Body of pancreas (tissue), 4 donors: ENCODE measurements around the gene PNMA8C. TPM values are rescaled to one million over a fixed set of nuclear protein-coding genes. Genes with fewer than 3 reads are reported as not detected.

Experiments used
- ATAC-seq: fragments of 150-250 bp; one replicate; pipeline ENCODE4 v1.9.1; 2016
- DNase-seq, 4 donors: peaks; one replicate each; pipeline ENCODE4 v3.0.0-alpha.2; 2019
- H3K27ac ChIP-seq, 4 donors: fragments of 200-600 bp; sonication (generic); 1 replicate in 3 of 4; 2 replicates in 1 of 4; pipeline versions ENCODE4 v1.5.1 to v1.6.1; 2016 to 2019; ENCODE audit warnings: mild to moderate bottlenecking in 1 of 4, mixed read lengths in 1 of 4, moderate library complexity in 1 of 4
- H3K27me3 ChIP-seq, 2 donors: fragments of 200-600 bp; sonication (generic); one replicate each; pipeline ENCODE4 v1.6.0; 2016; ENCODE audit warnings: mild to moderate bottlenecking in 1 of 2
- H3K36me3 ChIP-seq, 2 donors: fragments of 200-600 bp; sonication (generic); replicated peaks in 1 of 2; 2 replicates each; pipeline ENCODE4 v1.5.1; 2016; ENCODE audit warnings: low read depth in 2 of 2; ENCODE audit not compliant: insufficient read depth in 1 of 2
- H3K4me1 ChIP-seq: fragments of 200-600 bp; sonication (generic); one replicate; pipeline ENCODE4 v1.6.0; 2016
- H3K4me3 ChIP-seq, 2 donors: fragments of 200-600 bp; sonication (generic); 1 replicate in 1 of 2; 2 replicates in 1 of 2; pipeline ENCODE4 v1.5.1; 2016 to 2019
- H3K9me3 ChIP-seq, 3 donors: fragments of 200-600 bp; sonication (generic); 1 replicate in 2 of 3; 2 replicates in 1 of 3; pipeline ENCODE4 v1.5.1; 2016
- POLR2A ChIP-seq, 3 donors: fragments of 450-650 bp; IDR thresholded peaks; one replicate each; pipeline ENCODE4 v1.6.1; 2016; ENCODE audit warnings: antibody characterized with exemption in 3 of 3, mild to moderate bottlenecking in 2 of 3
- WGBS, 2 donors: methylation state at CpG; one replicate each; pipeline ENCODE4 v1.1.5; 2017; 5-methylcytosine and 5-hydroxymethylcytosine counted together
- intact Hi-C: fragments of 100-400 bp; cut with DNase I; formaldehyde crosslinking; loops from one replicate; pipeline ENCODE4 v1.15.1; 2023
- total RNA-seq, 2 donors: library from RNA; depleted of rRNA; stranded (reverse); fragments of >200 nt; gene quantifications; one replicate each; pipeline ENCODE4 v1.1.0, GENCODE V29; 2016
- TF ChIP-seq, protein P1 (sequence below), 7 experiments: fragments of 450-650 bp in 4 of 7; fragments of 200-600 bp in 3 of 7; sonication (generic) in 3 of 7; IDR thresholded peaks; one replicate each; pipeline ENCODE4 v1.5.1; 2016 to 2019; ENCODE audit warnings: antibody characterized with exemption in 7 of 7

The PNMA8C gene
- total RNA-seq, 2 donors from 2014 or later, result not detected

DNA sequence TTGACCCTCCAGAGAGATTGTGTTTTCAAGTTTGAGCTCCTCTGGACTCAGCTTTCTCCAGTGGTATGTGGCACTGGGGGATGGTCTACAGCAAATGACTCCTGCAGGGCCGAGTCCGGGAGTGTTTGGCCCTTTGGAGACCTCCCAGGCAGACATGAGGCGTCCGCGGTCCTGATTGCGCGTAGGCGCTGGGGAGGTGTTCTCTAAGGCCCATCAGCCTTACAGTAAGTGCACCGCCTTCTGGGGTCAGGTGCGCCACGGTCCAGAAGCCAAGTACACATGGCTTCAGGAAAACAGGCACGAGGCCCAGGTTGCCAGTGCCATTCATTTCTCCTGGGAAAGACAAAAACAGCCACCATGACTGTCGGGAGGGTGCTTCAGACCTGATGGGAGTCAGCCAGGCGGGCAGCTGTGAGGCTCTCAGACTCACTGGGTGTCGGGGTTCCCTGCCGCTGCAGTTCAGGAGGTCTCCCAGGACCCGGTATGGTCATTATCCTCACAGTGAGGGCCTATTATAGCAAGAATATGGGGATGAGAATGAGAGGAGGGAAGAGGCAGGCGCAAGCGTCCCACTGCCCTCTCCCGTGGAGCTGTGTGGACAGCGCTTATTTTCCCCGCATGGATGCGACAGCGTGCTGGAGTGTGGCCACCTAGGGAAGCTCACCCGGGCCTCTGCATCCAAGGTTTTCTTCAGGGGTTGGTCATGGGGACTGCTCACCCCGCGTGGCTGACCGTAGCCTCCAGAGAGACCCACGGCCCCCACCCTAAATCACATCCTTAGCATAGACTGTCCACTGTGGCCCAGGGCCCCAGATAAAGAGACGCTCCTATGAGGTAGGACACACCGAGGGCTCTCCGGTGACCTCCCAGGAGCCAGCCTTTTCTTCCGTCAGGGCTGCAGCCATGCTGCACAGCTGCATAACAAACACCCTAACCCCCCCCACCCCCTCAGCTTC is 37.2 kb downstream of the PNMA8C start:
- no peak overlapping the region for H3K27ac ChIP-seq
- 86 to 90% methylated on average over 12 to 33 of the region's 33 CpGs for WGBS, 2 donors
- DNase-seq, result peak in 1 of 4 donors; percentile 4

DNA sequence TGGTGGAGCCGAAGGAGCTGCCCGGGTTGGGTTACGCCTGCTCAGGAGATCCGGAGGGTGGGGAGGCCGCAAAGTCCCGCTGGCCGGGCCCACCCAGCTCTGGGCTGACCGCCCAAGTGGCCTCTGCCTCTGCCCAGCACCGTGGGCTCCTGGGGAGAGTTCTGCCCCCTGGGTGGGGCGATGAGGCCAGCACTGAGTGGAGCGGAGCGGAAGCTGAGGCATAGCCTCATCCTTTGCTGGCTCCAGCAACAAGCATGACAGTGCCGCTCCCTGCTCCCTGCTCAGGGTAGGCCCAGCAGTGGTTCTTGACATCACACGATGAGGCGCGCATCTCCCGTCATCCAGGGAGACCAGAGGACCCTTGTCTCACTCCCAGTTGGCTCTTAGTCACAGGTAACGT is 37.9 kb downstream of the PNMA8C start:
- peaks cover 0 to 20% of the 10 kb centered on the region in 2 donors for H3K36me3 ChIP-seq
- WGBS, 2 donors, result 93 to 94% methylated on average over 10 to 18 of the region's 18 CpGs
- H3K9me3 ChIP-seq, result no peaks in the 10 kb centered on the region
- H3K27me3 ChIP-seq, result no peaks in the 10 kb centered on the region
- no peak for DNase-seq
- TF ChIP-seq, protein P1, sequence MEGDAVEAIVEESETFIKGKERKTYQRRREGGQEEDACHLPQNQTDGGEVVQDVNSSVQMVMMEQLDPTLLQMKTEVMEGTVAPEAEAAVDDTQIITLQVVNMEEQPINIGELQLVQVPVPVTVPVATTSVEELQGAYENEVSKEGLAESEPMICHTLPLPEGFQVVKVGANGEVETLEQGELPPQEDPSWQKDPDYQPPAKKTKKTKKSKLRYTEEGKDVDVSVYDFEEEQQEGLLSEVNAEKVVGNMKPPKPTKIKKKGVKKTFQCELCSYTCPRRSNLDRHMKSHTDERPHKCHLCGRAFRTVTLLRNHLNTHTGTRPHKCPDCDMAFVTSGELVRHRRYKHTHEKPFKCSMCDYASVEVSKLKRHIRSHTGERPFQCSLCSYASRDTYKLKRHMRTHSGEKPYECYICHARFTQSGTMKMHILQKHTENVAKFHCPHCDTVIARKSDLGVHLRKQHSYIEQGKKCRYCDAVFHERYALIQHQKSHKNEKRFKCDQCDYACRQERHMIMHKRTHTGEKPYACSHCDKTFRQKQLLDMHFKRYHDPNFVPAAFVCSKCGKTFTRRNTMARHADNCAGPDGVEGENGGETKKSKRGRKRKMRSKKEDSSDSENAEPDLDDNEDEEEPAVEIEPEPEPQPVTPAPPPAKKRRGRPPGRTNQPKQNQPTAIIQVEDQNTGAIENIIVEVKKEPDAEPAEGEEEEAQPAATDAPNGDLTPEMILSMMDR (IDR thresholded peaks at IDR 0.05), result no peak
- TF ChIP-seq POLR2A (IDR thresholded peaks at IDR 0.05), result no peak
- intact Hi-C loops, result loop anchor here (10.0 kb wide), 1 partner anchor 106 kb away; no protein-coding TSS in a partner anchor
- no peak for ATAC-seq
- no peaks in the 10 kb centered on the region for H3K4me1 ChIP-seq
- H3K27ac ChIP-seq, result no peak overlapping the region
- no peak overlapping the region for H3K4me3 ChIP-seq

More for the DNA sequence above, 37.2 kb downstream of the PNMA8C start:
- intact Hi-C loops, result loop anchor here (10.0 kb wide), 1 partner anchor 107 kb away; no protein-coding TSS in a partner anchor
- no peaks in the 10 kb centered on the region for H3K27me3 ChIP-seq
- H3K36me3 ChIP-seq, result peaks cover 0 to 20% of the 10 kb centered on the region in 2 donors
- TF ChIP-seq, protein P1 (IDR thresholded peaks at IDR 0.05), result no peak
- no peak for TF ChIP-seq POLR2A (IDR thresholded peaks at IDR 0.05)
- no peaks in the 10 kb centered on the region for H3K4me1 ChIP-seq
- no peak overlapping the region for H3K4me3 ChIP-seq
- H3K9me3 ChIP-seq, result no peaks in the 10 kb centered on the region
- ATAC-seq, result no peak

DNA sequence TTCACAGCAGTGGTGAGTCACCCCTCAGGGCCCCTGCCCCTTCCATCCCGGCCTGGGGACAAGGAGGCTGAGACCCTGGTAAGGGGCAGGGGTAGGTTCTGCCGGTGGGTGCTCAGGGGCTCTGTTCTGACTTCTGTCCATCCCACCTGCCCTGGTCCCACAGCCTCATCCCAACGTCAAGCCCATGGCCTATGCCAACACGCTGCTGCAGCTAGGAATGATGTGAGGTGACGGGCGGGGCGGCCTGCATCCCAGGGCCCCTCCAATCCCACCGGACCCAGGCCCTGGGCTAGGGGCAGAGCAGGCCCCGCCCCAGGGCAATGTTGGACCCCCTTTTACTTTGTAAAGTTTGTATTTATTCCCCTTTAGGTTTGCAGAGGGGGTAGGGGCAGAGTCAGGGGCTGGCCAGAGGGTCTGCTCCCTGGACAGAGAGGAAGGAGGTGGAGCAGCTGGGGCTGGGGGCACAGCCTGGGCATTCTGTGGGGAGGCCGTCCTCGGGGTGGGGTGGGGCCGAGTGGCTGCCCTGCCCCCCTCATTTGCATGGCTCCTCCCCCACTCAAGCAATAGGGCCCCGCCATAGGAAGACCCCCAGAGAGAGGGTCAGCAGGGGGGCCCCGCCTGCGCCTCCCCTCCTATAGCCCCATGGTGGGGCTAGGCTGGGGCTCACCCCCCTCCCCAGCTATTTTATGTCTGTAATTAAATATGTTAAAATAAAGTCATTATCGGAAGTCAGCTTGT is 38.4 kb downstream of the PNMA8C start:
- no peak overlapping the region for H3K4me3 ChIP-seq
- no peak for ATAC-seq
- no peak overlapping the region for H3K27ac ChIP-seq
- no peaks in the 10 kb centered on the region for H3K4me1 ChIP-seq
- H3K36me3 ChIP-seq, result peaks cover 0 to 20% of the 10 kb centered on the region in 2 donors
- WGBS, 2 donors, result 93 to 94% methylated on average over 9 to 14 of the region's 16 CpGs
- TF ChIP-seq, protein P1 (IDR thresholded peaks at IDR 0.05), result no peak
- intact Hi-C loops, result loop anchor here (10.0 kb wide), 1 partner anchor 105 kb away; no protein-coding TSS in a partner anchor
- no peaks in the 10 kb centered on the region for H3K9me3 ChIP-seq
- no peak for DNase-seq
- H3K27me3 ChIP-seq, result no peaks in the 10 kb centered on the region

DNA sequence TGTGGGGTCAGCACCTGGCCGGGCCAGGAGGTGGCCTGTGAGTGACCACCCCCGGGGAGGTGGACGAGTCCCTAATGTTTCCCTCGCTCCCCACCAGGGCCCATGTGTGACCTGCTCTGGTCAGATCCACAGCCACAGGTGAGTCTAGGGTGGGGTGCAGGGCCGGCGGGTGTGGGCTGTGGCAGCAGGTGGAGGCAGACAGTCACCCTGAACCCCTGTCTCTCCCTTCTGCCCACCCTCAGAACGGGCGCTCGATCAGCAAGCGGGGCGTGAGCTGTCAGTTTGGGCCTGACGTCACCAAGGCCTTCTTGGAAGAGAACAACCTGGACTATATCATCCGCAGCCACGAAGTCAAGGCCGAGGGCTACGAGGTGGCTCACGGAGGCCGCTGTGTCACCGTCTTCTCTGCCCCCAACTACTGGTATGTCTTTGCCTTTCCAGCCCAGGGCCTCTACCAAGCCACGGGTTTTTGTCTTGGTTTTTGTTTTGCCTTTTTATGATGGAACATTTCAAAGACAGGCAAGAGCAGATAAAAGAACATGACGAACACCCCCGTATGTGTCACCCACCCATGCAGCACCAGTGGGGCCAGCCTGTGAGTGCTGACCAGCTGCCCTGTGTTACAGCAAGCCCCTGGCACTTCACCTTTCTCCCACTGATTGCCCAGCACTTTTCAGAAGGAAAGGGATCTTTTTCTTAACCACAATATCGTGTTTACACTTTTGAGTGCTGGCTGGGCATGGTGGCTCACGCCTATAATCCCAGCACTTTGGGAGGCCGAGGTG is 40.2 kb downstream of the PNMA8C start:
- Histone ChIP-seq H3K4me1 (peaks cover 8% of the 10 kb centered on the region), H3K4me3 (no peak overlapping the region), H3K27me3 (no peaks in the 10 kb centered on the region), H3K36me3 (peaks cover 0 to 22% of the 10 kb centered on the region in 2 donors), H3K27ac (no peak overlapping the region), H3K9me3 (no peaks in the 10 kb centered on the region)
- no peak for TF ChIP-seq POLR2A (IDR thresholded peaks at IDR 0.05)
- TF ChIP-seq, protein P1 (IDR thresholded peaks at IDR 0.05), result no peak
- intact Hi-C loops, result no loop called here
- ATAC-seq, result no peak
- DNase-seq, result no peak
- 90% methylated on average over 13 to 25 of the region's 25 CpGs for WGBS, 2 donors
